HG03135 (cell line): Measurements from ENCODE around the gene MZT2A.
"Not testable (repeated sequence)": the region's sequence is repeated elsewhere in the genome, so short reads cannot be mapped to it uniquely, and the experiment has no call there.

Experiments
- ATAC-seq: cut with Tn5 transposase; IDR thresholded peaks from one replicate; pipeline ENCODE4 v1.9.1; 2021; ENCODE audit warnings: mild to moderate bottlenecking, moderate library complexity; ENCODE audit not compliant: unreplicated experiment

MZT2A gene

GRCh38 chr2:131521524-131521923 is 29.3 kb upstream of the MZT2A start:
- ATAC-seq, result not testable (repeated sequence)

- no peak for ATAC-seq
Observed at GRCh38 chr2:131520526-131520925, 28.3 kb upstream of the MZT2A start.

- not testable (repeated sequence) for ATAC-seq
Observed at GRCh38 chr2:131519871-131520470, 27.8 kb upstream of the MZT2A start.

- ATAC-seq, result no peak
Observed at GRCh38 chr2:131519466-131519865, 27.3 kb upstream of the MZT2A start.

GRCh38 chr2:131518531-131518930 is 26.3 kb upstream of the MZT2A start:
- ATAC-seq, result not testable (repeated sequence)

- not testable (repeated sequence) for ATAC-seq
Observed at GRCh38 chr2:131517856-131518255, 25.7 kb upstream of the MZT2A start.

GRCh38 chr2:131517106-131517831 is 25.1 kb upstream of the MZT2A start:
- no peak for ATAC-seq

GRCh38 chr2:131516621-131517020 is 24.4 kb upstream of the MZT2A start:
- ATAC-seq, result not testable (repeated sequence)

- no peak for ATAC-seq
Observed at GRCh38 chr2:131516011-131516410, 23.8 kb upstream of the MZT2A start.

GRCh38 chr2:131515235-131515634 is 23.0 kb upstream of the MZT2A start:
- not testable (repeated sequence) for ATAC-seq

GRCh38 chr2:131514408-131515166 is 22.4 kb upstream of the MZT2A start:
- ATAC-seq, result peak; percentile 69

- ATAC-seq, result not testable (repeated sequence)
Observed at GRCh38 chr2:131511969-131512870, 20.0 kb upstream of the MZT2A start.

- ATAC-seq, result not testable (repeated sequence)
Observed at GRCh38 chr2:131511291-131511968, 19.2 kb upstream of the MZT2A start.

- no peak for ATAC-seq
Observed at GRCh38 chr2:131509615-131510014, 17.4 kb upstream of the MZT2A start.

GRCh38 chr2:131504082-131504750 is 12.0 kb upstream of the MZT2A start:
- not testable (repeated sequence) for ATAC-seq

- not testable (repeated sequence) for ATAC-seq
Observed at GRCh38 chr2:131503587-131503986, 11.4 kb upstream of the MZT2A start.

- ATAC-seq, result peak; percentile 78
Observed at GRCh38 chr2:131498321-131498973, 6.2 kb upstream of the MZT2A start.

- not testable (repeated sequence) for ATAC-seq
Observed at GRCh38 chr2:131495506-131495905, 3.3 kb upstream of the MZT2A start.
